Measurements from ENCODE around the gene SGSH. TPM values are rescaled to one million over a fixed set of nuclear protein-coding genes. Genes with fewer than 3 reads are reported as not detected.
A peak's percentile ranks its signal among the peaks of the same experiment; 100 is the strongest.

SGSH gene
- total and polyA plus RNA-seq, 8 donors: 21.4 to 65.2 (median 29.1) TPM

GRCh38 chr17:80237386-80237785 is 17.3 kb upstream of the SGSH start:
- 94 to 96% methylated on average over 10 of the region's 10 CpGs for WGBS, 2 donors
- H3K9me3 ChIP-seq: no peaks in the 10 kb centered on the region
- H3K27me3 ChIP-seq: no peaks in the 10 kb centered on the region
- H3K27ac ChIP-seq: no peak overlapping the region
- intact Hi-C loops (cut with DNase I): no loop called here
- H3K4me1 ChIP-seq: no peaks in the 10 kb centered on the region
- FAIRE-seq (no peak), DNase-seq (peak in 1 of 6 donors; percentile 38), ATAC-seq (no peak)
- TF ChIP-seq CTCF (IDR thresholded peaks at IDR 0.05): no peak
- peaks cover 0 to 10% (median 8%) of the 10 kb centered on the region in 3 donors for H3K36me3 ChIP-seq
- no peak overlapping the region for H3K4me3 ChIP-seq

- 87 to 90% methylated on average over 17 of the region's 17 CpGs for WGBS, 2 donors
- intact Hi-C loops (cut with DNase I): no loop called here
- Histone ChIP-seq H3K36me3 (peaks cover 0 to 13% (median 10%) of the 10 kb centered on the region in 3 donors), H3K27me3 (no peaks in the 10 kb centered on the region), H3K4me3 (no peak overlapping the region), H3K4me1 (no peaks in the 10 kb centered on the region), H3K9me3 (no peaks in the 10 kb centered on the region), H3K27ac (no peak overlapping the region)
- ATAC-seq (no peak), FAIRE-seq (no peak), DNase-seq (peak in 1 of 6 donors; percentile 32)
- no peak for TF ChIP-seq CTCF (IDR thresholded peaks at IDR 0.05)
Observed at GRCh38 chr17:80236911-80237310, 16.8 kb upstream of the SGSH start.

GRCh38 chr17:80233202-80233601 is 13.1 kb upstream of the SGSH start:
- no peak for FAIRE-seq
- Histone ChIP-seq H3K27ac (no peak overlapping the region), H3K9me3 (no peaks in the 10 kb centered on the region), H3K27me3 (no peaks in the 10 kb centered on the region), H3K4me3 (no peak overlapping the region), H3K36me3 (peaks cover 0 to 10% (median 9%) of the 10 kb centered on the region in 3 donors), H3K4me1 (no peaks in the 10 kb centered on the region)
- no peak for ATAC-seq
- WGBS, 2 donors: 98 to 99% methylated on average over 3 of the region's 3 CpGs
- intact Hi-C loops (cut with DNase I): no loop called here
- no peak for DNase-seq
- TF ChIP-seq CTCF (IDR thresholded peaks at IDR 0.05): no peak

GRCh38 chr17:80232438-80232837 is 12.3 kb upstream of the SGSH start:
- Histone ChIP-seq H3K4me3 (no peak overlapping the region), H3K36me3 (peaks cover 0 to 9% (median 8%) of the 10 kb centered on the region in 3 donors), H3K9me3 (no peaks in the 10 kb centered on the region), H3K27ac (no peak overlapping the region), H3K27me3 (no peaks in the 10 kb centered on the region), H3K4me1 (no peaks in the 10 kb centered on the region)
- TF ChIP-seq CTCF (IDR thresholded peaks at IDR 0.05): no peak
- DNase-seq (no peak), ATAC-seq (no peak), FAIRE-seq (no peak)
- 95 to 100% methylated on average over 1 of the region's 1 CpG for WGBS, 2 donors
- intact Hi-C loops (cut with DNase I): no loop called here

GRCh38 chr17:80229011-80229410 is 8.9 kb upstream of the SGSH start:
- DNase-seq: peak in 1 of 6 donors; percentile 0
- Histone ChIP-seq H3K27ac (no peak overlapping the region), H3K9me3 (no peaks in the 10 kb centered on the region), H3K36me3 (peaks cover 0 to 9% (median under 1%) of the 10 kb centered on the region in 3 donors), H3K27me3 (no peaks in the 10 kb centered on the region), H3K4me3 (no peak overlapping the region), H3K4me1 (no peaks in the 10 kb centered on the region)
- FAIRE-seq: no peak
- intact Hi-C loops (cut with DNase I): no loop called here
- no peak for TF ChIP-seq CTCF (IDR thresholded peaks at IDR 0.05)
- 85 to 91% methylated on average over 4 of the region's 4 CpGs for WGBS, 2 donors
- no peak for ATAC-seq

Data from pancreas (tissue), 10 donors.